HG02571 (cell line): Measurements from ENCODE around the gene IRF3.

Source experiments
- ATAC-seq: cut with Tn5 transposase; IDR thresholded peaks from one replicate; pipeline ENCODE4 v1.9.1; 2021; ENCODE audit warnings: mild to moderate bottlenecking, moderate library complexity; ENCODE audit not compliant: unreplicated experiment

IRF3 gene

DNA sequence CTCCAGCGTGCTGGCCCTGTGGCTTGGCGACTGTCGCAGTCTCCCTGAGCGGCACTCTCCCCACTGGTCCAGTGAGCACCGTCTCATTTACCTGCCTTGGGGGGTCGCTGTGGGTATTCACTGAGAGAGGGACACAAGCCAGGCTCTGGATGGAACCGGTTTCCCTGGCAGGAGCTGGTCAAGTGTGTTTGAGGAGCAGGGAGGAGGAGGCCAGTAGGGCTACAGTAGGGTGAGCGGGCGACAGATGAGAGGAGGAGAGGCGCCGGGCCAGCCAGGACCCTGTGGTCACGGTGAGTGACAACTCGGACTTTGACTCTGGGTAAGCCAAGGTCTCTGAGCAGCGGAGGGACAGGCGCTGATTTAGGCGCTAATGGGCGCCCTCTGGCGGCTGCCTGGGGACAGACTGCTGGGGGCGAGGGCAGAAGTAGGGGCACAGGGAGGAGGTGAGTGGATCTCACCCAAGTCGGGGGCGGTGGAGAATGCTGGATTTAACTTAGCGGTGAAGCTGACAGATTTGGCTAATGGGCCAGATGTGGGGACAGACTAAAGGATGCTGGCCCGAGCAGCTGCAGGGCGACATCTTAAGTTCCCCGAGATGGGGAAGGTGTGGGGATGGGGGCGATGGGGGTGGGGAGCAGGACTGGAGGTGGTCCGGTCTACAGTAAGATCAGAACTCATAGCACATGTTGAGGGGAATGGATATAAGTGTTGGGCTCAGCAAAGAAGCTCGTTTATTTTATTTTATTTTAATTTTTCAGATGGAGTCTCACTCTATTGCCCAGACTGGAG is 6.7 kb upstream of the IRF3 start:
- no peak for ATAC-seq

DNA sequence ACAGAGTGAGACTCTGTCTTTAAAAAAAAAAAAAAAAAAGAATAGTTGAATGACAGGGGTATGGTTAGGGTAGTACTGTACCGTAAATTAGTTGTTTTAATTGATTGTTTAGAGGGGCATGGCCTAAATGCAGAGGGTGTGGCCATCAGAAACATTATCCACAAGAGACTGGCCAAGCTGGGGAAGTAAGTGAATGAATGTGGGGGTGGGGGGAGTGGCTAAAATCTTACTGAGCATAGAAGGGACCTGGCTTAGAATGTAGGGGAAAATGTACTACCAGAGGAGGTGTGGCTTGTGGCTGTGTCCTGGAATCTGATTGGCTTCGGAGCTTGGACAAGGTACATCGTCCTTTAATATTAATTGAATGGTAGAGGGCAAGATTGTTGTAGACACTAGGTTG is 3.9 kb upstream of the IRF3 start:
- no peak for ATAC-seq

DNA sequence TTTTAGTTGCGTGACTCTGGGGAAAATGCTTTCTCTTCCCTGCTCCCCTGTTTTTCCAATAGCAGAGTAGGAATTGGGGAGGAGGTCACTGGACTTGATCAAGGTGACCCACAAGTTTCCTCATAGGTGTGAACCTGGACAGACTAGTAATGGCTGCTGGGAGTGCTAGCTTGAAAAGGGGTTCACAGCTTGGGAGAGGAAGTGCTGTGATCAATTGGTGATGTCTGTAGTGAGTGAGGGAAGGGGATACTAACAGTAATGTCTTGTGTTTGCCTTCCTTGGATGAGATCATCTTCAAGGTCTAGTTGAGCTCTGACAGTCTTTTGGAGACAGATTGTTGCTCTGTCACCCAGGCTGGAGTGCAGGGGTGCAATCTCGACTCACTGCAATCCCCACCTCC is 1.8 kb upstream of the IRF3 start:
- ATAC-seq, result no peak

DNA sequence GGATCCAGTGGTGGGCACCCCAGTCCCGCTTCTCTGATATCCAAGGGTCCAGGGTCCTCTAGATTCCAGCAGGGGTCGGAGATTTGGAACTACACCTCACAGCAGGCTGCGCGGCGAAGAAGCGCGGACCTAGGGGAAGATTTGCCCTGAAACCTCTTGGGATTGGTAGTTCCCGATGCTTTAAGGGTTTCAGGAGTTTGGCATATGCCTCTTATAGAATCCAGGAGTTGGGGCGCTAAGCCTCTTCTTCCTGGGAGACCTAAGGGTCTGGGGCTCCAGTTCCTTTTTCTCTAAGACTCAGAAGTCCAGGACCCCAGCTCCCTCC is 425 bp upstream of the IRF3 start:
- no peak for ATAC-seq

DNA sequence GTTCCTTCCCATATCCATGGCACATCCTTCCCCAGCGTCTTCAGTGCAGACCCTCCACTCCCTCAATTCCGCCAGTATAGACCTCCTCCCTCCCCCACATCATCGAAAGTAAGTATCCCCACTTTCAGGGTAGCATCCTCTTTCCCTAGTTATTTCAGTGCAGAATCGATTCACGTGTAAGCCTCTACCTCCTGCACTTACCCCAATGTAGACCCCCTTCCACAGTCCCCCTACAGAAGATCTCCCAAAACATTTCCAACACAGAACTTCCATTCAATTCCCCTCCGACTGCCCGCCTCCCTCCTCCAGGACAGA is 664 bp downstream of the IRF3 start:
- no peak for ATAC-seq

DNA sequence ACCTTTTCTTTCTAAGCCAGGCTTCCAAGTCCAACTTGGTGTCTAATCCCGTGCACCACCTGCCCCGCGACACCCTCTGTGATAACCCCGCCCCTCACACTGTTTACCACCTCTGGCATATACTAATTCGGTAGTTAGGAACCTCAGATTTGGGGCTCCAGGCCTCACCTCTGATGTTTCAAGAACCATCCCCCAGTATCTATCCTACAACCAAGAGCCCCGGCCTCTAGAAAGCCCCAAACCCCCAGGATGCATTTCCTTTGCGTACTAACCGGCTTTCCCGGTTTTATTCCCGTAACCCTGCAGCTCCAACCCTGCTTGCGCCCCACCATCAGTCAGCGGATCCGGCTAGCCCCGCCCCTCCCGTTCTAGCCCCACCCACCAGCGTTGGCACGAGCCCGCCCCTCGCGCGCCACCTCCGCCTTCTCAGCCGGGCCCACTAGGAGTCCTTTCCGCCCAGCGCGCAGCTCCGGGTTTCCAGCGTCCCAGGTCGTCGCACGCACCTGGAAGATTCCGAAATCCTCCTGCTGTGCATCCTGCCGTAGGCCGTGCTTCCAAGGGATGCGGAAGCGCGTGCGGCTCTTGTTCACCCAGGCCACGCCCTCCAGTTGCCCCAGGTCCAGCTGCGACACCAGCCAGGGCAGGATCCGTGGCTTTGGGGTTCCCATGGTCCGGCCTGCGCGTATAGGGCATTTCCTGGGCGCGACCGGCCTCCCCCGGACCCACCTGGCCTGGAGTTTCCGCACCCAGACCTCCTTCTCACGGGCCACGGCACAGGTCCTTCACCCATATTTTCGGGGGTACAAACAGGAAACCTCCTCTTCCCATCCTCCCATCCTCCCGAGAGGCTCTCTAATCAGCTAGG is 1.3 kb downstream of the IRF3 start:
- no peak for ATAC-seq

DNA sequence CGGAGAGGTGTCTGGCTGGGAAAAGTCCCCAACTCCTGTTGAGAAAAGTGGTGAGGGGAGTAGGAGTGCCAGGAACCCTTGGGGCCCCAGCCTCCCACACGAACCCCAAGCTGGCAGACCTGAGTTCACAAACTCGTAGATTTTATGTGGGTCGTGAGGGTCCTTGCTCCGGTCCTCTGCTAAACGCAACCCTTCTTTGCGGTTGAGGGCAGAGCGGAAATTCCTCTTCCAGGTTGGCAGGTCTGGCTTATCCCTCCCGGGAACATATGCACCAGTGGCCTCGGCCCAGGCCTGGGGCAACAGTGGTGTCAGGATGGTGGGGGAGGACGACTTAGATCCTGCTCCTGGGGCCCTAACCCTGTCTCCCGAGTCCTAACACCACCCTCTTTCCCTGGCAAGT is 2.4 kb downstream of the IRF3 start:
- no peak for ATAC-seq

DNA sequence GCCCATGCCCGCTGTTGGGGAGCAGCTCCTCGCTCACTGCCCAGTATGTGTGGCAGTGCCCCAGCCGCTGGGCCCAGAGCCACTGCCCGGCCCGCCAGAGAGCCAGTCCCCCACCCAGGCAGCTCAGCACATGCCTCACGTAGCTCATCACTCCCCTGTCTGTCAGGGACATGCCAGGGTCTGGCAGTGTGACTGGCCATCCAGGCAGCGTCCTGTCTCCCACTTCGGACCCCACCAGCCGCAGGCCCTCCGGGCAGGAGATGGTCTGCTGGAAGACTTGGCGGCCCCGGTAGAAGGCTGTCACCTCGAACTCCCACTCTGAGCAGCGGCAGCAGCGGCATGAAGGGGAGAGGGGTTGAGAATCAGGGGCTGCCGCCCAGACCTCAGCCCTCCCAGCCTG is 3.6 kb downstream of the IRF3 start:
- ATAC-seq, result no peak

DNA sequence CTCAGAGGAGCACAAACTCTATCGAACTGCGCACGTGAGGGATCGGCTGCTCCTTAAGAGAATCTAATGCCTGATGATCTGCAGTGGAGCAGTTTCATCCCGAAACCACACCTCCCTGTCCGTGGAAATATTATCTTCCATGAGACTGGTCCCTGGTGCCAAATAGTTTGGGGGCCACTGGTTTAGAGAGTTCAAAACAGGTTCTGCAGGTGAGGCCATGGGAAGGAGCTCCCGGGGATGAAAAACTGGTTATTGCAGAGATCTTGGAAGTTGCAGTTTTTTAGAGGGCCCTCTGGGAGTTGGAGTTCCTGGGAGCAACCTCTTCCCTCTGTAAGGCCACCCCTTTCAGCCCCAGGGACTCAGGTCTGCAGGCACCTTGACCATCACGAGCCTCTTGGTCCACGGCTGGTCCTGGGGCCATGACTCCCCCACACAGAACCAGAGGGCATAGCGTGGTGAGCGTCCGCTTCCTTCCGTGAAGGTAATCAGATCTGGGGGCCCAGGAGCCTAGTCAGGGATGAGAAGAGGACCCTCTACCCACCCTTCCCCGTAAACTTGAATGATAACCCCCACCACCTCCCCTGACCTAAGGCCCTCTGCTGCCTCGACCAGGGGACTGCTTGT is 5.2 kb downstream of the IRF3 start:
- no peak for ATAC-seq

DNA sequence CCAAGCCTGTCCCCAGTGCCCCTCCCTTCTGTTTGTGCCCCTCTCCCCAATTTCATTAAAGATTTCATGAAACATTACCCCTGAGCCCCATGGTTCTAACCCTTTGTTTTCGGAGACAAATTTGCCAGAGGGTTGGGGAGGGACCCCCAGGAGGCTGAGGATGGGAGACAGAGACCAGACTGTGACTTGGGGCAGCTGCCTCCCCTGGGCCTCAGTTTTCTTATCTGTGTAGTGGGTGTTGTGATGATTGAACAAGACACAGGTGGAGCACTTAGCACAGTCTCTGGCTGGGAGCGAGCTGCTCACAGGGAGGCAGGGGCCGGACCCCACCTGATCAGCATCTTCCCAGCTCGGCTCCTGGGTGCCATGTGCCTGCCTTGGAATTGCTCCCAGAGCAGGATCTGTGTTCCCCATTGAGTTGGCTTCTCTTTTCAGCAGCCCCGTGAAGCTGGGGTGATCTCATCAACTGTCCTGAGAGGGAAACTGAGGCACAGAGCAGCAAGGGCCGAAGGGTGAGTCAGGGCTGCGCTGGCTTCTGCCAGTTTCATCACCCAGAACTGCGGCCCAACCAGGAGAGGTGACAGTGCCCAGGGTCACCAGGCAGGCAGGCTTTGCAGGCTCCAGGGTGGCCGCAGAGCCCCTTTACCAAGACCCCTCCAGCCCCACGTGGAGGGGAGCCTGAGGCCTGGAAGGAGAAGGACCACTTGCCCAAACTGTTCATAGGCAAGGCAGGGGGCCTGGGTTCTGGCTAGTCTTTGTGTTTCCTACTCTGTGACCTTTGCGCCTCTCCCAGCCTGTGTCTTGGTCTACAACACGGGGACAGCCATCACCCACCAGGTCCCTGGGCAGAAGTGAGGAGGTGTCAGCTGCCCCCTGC is 6.9 kb downstream of the IRF3 start:
- no peak for ATAC-seq

DNA sequence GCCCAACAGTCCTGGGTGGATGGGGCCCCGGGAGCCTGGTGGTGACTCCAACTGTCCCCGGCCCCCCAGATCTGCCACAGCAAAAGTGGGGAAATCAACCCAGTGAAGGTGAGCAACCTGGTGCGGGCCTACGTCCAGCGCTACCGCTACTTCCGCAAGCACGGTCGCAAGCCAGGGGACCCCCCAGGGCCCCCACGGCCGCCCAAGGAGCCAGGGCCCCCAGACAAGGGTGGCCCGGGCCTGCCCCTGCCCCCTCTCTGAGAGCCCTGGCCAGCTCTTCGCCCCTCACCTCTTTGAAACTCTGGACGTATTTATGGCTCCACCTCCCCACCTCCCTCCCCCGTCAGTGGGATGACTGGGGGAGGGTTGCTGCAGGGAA is 7.5 kb downstream of the IRF3 start:
- ATAC-seq, result no peak

DNA sequence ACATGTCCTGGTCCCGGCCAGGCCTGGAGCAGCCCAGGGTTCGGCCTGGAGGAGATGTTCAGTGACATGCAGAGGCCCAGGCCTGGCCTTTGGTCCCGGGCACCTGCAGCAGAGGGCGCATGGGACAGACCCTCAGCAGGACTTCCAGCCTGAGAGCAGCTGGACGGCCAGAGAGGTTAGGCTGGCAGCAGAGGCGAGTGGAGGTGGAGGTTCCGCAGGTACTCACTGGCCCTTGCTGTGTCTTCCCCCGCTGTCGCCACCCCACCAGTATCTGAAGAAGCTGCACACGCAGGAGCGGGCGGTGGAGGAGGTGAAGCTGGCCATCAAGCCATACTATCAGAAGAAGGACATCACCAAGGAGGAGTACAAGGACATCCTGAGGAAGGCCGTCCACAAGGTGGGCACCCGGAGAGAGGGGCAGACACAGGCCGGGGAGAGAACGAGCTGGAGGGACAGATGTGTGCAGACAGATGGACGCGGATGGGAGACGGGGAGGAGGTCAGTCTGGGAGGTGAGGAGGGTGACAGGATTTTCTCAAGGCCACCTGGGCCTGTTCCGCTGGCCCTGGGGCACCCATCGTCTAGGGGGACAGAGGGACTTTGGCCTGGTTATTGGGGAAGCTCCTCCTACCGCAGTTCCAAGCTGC is 8.0 kb downstream of the IRF3 start:
- ATAC-seq, result no peak

DNA sequence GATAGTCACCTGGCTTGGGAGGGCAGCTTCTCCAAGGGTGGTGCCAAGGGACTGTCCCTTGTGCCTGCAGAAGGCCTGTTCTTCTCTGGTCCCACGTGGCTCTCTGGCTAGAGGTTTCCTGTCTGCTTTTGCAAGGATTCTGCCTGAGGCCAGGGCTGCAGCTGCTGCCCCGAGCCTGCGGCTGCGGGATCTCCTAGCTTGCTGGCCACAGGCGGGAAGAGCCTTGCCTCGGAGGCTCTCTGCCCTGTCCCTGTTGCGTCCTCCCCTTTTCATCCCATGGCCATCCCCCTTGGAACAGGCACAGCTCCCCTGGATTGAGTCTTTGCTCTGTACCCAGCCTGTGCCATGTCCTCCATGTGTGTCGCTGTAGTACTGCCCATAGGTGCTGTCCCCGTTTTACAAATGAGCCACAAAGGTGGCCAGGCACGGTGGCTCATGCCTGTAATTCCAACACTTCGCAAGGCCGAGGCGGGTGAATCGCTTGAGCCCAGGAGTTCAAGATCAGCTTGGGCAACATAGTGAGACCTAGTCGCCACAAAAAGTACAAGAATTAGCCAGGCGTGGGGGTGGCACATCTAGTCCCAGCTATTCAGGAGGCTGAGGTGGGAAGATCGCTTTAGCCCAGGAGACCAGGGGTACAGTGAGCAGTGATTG is 9.1 kb downstream of the IRF3 start:
- no peak for ATAC-seq

DNA sequence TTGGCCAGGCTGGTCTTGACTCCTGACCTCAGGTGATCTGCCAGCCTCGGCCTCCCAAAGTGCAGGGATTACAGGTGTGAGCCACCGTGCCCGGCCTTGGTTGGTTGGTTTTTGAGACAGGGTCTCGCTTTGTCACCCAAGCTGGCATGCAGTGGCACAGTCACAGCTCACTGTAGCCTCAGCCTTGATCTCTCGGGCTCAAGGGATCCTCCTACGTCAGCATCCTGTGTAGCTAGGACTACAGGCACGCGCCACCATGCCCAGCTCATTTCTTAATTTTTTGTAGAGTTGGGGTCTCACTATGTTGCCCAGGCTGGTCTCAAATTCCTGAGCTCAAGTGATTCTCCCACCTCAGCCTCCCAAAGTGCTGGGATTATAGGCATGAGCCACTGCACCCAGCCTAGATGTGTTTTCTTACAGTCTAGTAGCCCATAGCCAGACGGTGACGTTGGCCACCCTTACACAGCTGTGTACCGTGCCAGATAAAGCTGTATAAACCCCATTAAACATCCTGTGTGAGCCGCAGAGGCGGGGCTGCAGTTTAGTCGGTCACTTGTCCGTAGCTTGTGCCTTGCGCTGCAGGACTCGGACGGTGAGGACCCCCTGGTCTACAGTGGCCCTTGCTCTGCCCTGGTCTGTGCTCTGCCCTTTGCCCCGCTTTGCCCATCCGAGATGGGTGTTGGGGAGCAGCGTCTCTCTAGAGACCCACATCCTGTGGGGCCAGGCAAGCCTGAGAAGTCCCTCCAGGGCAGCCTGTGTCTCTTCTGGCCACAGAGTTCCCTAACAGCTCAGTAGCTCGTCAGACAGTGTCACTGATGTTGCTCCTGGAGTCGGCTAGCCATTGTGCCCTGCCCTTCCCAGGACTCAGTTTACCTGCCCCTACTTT is 9.8 kb downstream of the IRF3 start:
- no peak for ATAC-seq

DNA sequence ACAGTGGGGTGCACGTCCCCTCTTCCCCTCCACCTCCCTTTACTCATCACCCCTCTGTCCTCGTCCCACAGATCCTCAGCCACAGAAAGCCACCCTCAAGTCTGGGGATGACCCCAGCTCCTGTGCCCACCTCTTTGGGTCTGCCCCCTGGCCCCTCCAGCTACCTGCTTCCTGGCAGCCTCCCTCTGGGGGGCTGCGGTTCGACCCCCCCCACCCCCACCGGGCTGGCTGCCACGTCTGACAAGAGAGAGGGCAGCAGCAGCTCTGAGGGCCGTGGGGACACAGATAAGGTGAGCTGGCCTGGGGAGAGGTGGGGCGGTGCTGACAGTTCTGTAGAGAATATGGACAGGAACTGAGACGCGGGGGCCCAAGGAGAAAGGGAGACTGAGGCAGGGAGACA is 11.1 kb downstream of the IRF3 start:
- ATAC-seq, result no peak

DNA sequence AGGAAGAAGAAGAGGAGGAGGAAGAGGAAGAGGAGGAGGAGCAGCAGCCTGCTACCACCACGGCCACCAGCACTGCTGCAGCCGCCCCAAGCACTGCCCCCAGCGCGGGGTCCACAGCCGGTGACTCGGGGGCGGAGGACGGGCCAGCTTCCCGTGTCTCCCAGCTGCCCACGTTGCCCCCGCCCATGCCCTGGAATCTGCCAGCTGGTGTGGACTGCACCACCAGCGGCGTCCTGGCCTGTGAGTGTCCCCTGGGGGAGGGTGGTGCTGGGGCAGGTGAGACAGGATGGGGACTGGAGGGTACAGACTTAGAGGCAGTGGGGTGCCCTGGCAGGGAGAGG is 12.2 kb downstream of the IRF3 start:
- ATAC-seq, result no peak

DNA sequence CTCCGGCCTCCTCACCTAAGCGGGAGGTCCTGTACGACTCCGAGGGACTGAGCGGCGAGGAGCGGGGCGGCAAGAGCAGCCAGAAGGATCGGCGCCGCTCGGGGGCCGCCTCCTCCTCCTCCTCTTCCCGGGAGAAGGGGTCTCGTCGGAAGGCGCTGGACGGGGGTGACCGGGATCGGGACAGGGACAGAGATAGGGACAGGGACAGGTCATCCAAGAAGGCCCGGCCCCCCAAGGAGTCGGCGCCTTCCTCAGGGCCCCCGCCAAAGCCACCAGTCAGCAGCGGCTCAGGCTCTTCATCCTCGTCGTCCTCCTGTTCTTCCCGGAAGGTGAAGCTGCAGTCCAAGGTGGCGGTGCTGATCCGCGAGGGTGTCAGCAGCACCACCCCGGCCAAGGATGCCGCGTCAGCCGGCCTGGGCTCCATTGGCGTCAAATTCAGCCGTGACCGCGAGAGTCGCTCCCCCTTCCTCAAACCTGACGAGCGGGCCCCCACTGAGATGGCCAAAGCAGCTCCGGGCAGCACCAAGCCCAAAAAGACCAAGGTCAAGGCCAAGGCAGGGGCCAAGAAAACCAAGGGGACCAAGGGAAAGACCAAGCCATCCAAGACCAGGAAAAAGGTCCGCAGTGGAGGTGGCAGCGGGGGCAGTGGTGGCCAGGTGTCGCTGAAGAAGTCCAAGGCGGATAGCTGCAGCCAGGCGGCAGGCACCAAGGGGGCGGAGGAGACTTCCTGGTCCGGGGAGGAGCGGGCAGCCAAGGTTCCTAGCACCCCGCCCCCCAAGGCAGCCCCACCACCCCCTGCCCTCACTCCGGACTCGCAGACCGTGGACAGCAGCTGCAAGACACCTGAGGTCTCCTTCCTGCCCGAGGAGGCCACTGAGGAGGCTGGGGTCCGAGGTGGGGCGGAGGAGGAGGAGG is 12.8 kb downstream of the IRF3 start:
- no peak for ATAC-seq

DNA sequence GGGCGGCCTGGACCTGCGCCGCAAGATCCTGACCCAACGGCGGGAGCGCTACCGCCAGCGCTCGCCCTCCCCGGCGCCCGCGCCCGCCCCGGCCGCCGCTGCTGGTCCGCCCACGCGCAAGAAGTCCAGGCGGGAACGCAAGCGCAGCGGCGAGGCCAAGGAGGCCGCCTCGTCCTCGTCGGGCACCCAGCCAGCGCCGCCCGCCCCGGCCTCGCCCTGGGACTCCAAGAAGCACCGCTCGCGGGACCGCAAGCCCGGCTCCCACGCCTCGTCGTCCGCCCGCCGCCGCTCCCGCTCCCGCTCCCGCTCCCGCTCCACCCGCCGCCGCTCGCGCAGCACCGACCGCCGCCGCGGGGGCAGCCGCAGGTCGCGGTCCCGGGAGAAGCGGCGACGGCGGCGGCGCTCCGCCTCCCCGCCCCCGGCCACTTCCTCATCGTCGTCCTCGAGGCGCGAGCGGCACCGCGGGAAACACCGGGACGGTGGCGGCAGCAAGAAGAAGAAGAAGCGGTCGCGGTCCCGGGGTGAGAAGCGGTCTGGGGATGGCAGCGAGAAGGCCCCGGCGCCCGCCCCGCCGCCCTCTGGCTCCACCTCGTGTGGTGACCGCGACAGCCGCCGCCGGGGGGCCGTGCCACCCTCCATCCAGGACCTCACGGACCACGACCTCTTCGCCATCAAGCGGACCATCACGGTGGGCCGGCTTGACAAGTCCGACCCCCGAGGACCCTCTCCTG is 13.7 kb downstream of the IRF3 start:
- ATAC-seq, result no peak
